OCI-LY7 (cell line): ENCODE measurements around the gene ITIH3.

Source experiments
- CTCF ChIP-seq: fragments of 200-600 bp; sonication (generic); conservative IDR thresholded peaks from 2 replicates; pipeline ENCODE4 v1.5.1; 2014; ENCODE audit warnings: mild to moderate bottlenecking, antibody characterized with exemption, low read length, moderate library complexity, mixed read lengths
- EZH2phosphoT487 ChIP-seq: fragments of 200-600 bp; sonication (generic); IDR thresholded peaks from 2 replicates; pipeline ENCODE4 v1.6.1; 2018; ENCODE audit warnings: low read depth, borderline replicate concordance, mild to moderate bottlenecking, mixed run types, antibody characterized with exemption, low read length, moderate library complexity, mixed read lengths

- no peak for TF ChIP-seq CTCF
- no peak for TF ChIP-seq EZH2phosphoT487
These were observed 803 bp downstream of the ITIH3 start for GRCh38 chr3:52795298-52795900.
